Osteoblast (primary cell): ENCODE data around the gene GSK3A. TPM values are rescaled to one million over a fixed set of nuclear protein-coding genes. Genes with fewer than 3 reads are reported as not detected.

Experiments
- DNase-seq: peaks from one replicate; pipeline ENCODE4 v3.0.0; 2011; ENCODE audit warnings: low spot score, mixed read lengths; ENCODE audit not compliant: insufficient read length; ENCODE audit errors: missing footprints
- H2AFZ ChIP-seq: 2 replicates; pipeline ENCODE4 v1.6.0; 2011; ENCODE audit warnings: mild to moderate bottlenecking, low read length
- H3K27ac ChIP-seq: 2 replicates; pipeline ENCODE4 v1.5.1; 2011; ENCODE audit warnings: mild to moderate bottlenecking, low read depth, low read length, moderate library complexity
- H3K27me3 ChIP-seq: 2 replicates; pipeline ENCODE4 v1.6.0; 2012; ENCODE audit warnings: mild to moderate bottlenecking, control low read depth, inconsistent platforms, low read length, moderate library complexity; ENCODE audit not compliant: insufficient read depth
- H3K36me3 ChIP-seq: 2 replicates; pipeline ENCODE4 v1.5.1; 2011; ENCODE audit warnings: mild to moderate bottlenecking, low read length, control low read depth, moderate library complexity; ENCODE audit not compliant: insufficient read depth
- H3K4me1 ChIP-seq: 2 replicates; pipeline ENCODE4 v1.5.1; 2011; ENCODE audit warnings: mild to moderate bottlenecking, low read length, control low read depth, moderate library complexity; ENCODE audit not compliant: insufficient read depth
- H3K4me2 ChIP-seq: 2 replicates; pipeline ENCODE4 v1.6.0; 2011; ENCODE audit warnings: mild to moderate bottlenecking, low read length; ENCODE audit not compliant: insufficient read depth
- H3K4me3 ChIP-seq: fragments of 200-600 bp; sonication (generic); 3 replicates; pipeline ENCODE4 v1.5.1; 2012; ENCODE audit warnings: mild to moderate bottlenecking, low read length, inconsistent platforms; ENCODE audit not compliant: insufficient read depth
- H3K79me2 ChIP-seq: 2 replicates; pipeline ENCODE4 v1.6.0; 2012; ENCODE audit warnings: mild to moderate bottlenecking, low read length, control low read depth, inconsistent platforms; ENCODE audit not compliant: insufficient read depth
- H3K9me3 ChIP-seq: 2 replicates; pipeline ENCODE4 v1.5.1; 2011; ENCODE audit warnings: low read depth, low read length, control low read depth
- H4K20me1 ChIP-seq: 2 replicates; pipeline ENCODE4 v1.6.0; 2012; ENCODE audit warnings: mild to moderate bottlenecking, low read length, control low read depth; ENCODE audit not compliant: insufficient read depth
- total RNA-seq: library from RNA; depleted of rRNA; stranded (reverse); fragments of >200 nt; gene quantifications from 2 replicates; pipeline ENCODE4 v1.2.3, GENCODE V29; 2012
- TF ChIP-seq, protein P1 (sequence below): IDR thresholded peaks from 2 replicates; pipeline ENCODE4 v1.5.1; 2011; ENCODE audit warnings: mild to moderate bottlenecking, low read depth, low read length, moderate library complexity; ENCODE audit errors: extremely low read depth

GSK3A gene
- total RNA-seq, 1 donor: 18.1 TPM

DNA sequence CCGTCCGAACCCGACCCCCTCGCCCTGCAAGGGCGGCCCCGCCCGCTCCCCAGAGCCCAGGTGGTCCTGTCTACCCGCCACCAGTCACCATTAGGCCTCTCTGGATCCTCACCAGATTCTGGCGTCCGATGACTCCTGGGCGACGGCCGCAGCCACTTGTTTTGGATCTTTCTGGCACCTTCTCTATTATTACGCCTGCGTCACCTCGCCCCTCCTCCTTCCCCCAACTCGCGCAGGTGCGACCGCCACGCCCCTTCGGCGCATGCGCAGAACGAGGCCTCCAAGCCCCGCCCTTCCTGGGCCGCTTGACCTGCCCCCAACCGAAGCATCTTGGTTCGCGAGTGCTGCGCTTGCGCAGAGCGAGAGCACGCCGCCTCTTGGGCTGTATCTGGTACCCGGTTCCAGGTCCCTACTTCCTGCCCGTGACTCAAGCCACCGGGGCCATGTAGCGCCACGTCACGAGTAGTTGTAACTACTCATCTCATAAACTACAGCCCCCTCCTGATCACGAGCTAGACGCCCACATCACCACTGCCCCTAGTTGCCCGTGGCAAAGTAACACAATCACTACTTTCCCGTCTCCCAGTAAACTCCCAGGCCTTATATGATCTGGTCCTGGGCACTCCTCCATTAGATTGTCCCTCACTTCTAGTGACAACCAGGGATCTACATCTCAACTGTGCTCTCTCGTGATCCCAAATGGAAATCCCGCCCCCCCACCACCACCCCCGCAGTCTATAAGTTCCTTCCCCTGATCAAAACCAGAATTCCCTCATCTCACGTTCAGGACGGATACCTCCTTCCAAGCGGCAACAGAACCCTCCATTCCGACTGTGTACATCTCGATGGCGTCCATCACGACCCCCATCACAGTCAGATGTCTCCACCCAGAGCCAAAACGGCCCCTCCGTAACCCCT lies 24.6 kb downstream of the GSK3A start, which contains the start of gene DEDD2:
TSS of gene DEDD2 (minus strand) at position 158 of the 918 bp plus-strand sequence. CDS start 670 bp downstream, outside the sequence.
- Histone ChIP-seq H4K20me1 (peaks cover 26% of the 10 kb centered on the region), H3K79me2 (peaks cover 82% of the 10 kb centered on the region), H3K4me1 (peaks cover 33% of the 10 kb centered on the region), H3K27me3 (no peaks in the 10 kb centered on the region), H3K36me3 (peaks cover 29% of the 10 kb centered on the region), H2AFZ (peak within 1 kb of the TSS; percentile 79), H3K4me3 (peak within 1 kb of the TSS; percentile 98), H3K9me3 (no peaks in the 10 kb centered on the region), H3K27ac (peak within 1 kb of the TSS; percentile 96), H3K4me2 (peak within 1 kb of the TSS; percentile 89)
- TF ChIP-seq, protein P1, sequence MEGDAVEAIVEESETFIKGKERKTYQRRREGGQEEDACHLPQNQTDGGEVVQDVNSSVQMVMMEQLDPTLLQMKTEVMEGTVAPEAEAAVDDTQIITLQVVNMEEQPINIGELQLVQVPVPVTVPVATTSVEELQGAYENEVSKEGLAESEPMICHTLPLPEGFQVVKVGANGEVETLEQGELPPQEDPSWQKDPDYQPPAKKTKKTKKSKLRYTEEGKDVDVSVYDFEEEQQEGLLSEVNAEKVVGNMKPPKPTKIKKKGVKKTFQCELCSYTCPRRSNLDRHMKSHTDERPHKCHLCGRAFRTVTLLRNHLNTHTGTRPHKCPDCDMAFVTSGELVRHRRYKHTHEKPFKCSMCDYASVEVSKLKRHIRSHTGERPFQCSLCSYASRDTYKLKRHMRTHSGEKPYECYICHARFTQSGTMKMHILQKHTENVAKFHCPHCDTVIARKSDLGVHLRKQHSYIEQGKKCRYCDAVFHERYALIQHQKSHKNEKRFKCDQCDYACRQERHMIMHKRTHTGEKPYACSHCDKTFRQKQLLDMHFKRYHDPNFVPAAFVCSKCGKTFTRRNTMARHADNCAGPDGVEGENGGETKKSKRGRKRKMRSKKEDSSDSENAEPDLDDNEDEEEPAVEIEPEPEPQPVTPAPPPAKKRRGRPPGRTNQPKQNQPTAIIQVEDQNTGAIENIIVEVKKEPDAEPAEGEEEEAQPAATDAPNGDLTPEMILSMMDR: no peak
- DNase-seq: peak; percentile 99

DNA sequence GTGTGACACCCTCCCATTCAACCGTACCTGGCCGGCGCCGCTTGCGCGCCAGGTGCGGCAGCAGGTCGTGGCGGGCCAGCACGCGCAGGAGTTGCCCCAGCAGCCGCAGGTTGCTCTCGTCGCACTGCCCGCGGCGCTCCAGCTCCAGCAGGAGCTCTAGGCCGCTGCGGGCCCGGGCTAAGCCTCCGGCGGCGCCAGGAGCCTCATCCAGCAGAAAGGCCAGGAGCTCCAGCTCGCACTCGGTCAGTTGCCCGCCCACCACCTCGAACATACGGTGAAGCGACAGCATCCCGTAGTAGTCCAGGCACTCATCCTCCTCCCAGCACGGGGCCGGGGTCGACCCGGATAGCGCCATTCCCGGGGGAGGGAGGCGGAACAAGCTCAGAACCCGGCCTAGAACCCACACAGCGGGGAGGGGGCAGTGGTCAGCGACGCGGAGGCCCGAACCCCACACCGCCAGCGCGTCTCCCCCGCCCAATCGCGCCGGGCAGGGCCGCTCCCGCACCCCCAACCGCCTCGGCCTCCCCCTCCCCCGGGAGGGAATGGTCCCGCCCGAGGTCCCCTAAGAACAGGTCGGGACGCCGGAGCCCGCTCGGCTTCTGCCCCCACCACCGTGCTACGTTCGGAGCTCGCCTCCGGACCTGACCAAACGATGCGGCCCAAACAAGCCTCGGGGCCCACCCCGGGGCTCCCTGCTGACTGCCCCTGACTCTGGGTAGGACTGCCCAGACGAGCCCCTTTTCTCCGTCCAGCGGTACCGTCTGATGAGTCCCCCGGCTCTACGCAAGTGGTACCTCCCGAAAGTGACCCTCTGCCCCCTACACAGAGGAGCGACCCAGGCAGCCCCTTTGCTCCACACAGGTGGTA lies 25.5 kb downstream of the GSK3A start:
- Histone ChIP-seq H3K4me1 (peaks cover 33% of the 10 kb centered on the region), H3K27me3 (no peaks in the 10 kb centered on the region), H3K4me2 (peak overlapping the region; percentile 89), H3K79me2 (peaks cover 81% of the 10 kb centered on the region), H2AFZ (peak overlapping the region; percentile 74), H3K36me3 (peaks cover 26% of the 10 kb centered on the region), H3K9me3 (no peaks in the 10 kb centered on the region), H3K4me3 (peak overlapping the region; percentile 98), H4K20me1 (peaks cover 21% of the 10 kb centered on the region), H3K27ac (peak overlapping the region; percentile 96)
- DNase-seq: peak; percentile 88
- TF ChIP-seq, protein P1: no peak

DNA sequence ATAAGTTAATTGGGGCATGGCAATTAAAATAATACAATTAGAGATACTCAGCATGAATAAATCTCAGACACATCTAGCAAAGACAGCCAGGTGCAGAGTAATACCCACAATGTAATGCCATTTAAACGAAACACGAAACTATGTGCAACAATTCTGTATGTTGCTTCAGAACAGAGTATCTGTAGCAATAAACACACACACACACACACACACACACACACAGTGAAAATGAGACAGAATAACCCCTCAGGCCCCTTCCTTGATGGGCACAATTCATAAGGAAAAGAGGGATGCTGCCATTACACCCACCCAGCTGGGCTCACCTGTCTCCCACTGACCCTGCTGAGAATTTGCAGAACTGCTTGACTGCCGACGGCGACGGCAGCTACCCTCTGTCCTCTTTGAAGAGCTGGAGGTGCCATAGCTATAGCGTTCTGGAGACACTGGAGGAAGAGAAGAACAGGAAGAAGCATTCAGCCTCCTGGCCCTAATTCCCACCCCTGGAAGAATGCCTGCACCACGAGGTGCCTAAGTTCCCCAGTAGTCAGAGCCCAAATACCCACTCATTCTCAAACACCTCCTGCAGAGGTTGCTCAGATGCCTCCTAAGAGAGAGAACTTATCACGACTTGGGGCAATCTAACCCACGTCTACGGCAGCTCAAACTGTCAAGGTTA lies 27.5 kb downstream of the GSK3A start:
- H3K4me3 ChIP-seq: no peak overlapping the region
- no peak overlapping the region for H3K27ac ChIP-seq
- peaks cover 68% of the 10 kb centered on the region for H3K79me2 ChIP-seq
- peaks cover 18% of the 10 kb centered on the region for H4K20me1 ChIP-seq
- H3K27me3 ChIP-seq: no peaks in the 10 kb centered on the region
- TF ChIP-seq, protein P1: no peak
- peak; percentile 61 for DNase-seq
- peaks cover 28% of the 10 kb centered on the region for H3K36me3 ChIP-seq
- H3K4me1 ChIP-seq: peaks cover 20% of the 10 kb centered on the region
- no peak overlapping the region for H3K4me2 ChIP-seq
- no peak overlapping the region for H2AFZ ChIP-seq
- H3K9me3 ChIP-seq: no peaks in the 10 kb centered on the region
